HG02678 (cell line): ENCODE results near the gene GNA12.
A peak's percentile ranks its signal among the peaks of the same experiment; 100 is the strongest.

ENCODE experiments used
- ATAC-seq: cut with Tn5 transposase; IDR thresholded peaks from one replicate; pipeline ENCODE4 v1.9.1; 2021; ENCODE audit warnings: mild to moderate bottlenecking, moderate library complexity; ENCODE audit not compliant: unreplicated experiment

GNA12 gene

DNA sequence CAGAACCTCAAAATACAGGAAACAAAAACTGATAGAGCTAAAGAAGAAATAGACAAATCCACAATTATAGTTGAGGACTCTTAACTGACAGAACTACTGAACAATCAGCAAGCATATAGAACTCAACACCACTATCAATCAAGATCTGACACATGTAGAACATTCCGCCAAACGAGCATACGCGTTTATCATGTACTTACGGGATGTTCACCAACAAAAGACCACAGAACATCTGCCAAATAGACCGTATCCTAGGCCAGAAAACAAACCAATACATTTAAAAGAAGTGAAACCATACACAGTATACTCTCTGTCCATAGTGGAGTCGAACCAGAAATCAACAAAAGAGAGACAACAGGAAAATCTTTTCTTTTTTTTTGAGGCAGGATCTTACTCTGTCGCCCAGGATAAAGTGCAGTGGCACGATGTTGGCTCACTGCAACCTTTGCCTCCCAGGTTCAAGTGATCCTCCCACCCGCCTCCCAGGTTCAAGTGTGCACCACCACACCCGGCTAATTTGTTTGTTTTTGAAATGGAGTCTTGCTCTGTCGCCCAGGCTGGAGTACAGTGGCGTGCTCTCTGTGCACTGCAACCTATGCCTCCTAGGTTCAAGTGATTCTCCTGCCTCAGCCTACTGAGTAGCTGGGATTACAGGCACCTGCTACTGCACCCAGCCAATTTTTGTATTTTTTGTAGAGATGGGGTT, 5.1 kb downstream of the GNA12 start:
- peak; percentile 63 for ATAC-seq

DNA sequence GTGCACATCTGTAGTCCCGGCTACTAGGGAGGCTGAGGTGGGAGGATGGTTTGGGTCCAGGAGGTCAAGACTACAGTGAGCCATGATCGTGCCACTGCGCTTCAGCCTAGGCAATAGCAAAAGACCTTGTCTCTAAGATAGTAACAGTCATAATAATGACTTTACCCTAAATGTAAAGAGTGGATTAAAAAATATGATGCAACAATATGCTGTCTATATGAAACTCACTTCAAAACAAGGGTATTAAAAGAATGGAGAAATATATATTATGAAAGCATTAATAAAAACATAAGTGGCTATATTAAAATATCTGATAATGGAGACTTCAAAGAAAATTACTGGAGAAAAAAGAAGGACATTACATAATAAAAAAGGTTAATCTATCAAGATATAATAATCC, 5.7 kb downstream of the GNA12 start:
- ATAC-seq, result no peak

DNA sequence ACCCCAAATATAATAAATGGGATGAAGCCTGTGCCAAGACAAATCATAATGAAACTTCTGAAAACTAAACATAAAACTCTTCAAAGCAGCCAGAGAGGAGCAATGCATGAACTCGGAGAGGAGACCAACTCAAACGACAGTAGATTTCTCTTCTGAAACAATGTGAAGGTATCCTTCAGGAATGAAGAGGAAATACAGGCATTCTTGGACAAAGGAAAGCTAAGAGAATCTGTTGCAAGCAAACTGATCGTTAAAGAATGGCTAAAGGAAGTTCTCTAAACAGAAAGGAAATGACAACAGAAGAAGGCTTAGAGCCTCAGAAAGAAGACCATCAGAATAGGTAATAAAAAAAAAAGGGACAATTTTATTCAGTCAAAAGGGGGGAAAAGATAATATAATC, 6.6 kb downstream of the GNA12 start:
- no peak for ATAC-seq

DNA sequence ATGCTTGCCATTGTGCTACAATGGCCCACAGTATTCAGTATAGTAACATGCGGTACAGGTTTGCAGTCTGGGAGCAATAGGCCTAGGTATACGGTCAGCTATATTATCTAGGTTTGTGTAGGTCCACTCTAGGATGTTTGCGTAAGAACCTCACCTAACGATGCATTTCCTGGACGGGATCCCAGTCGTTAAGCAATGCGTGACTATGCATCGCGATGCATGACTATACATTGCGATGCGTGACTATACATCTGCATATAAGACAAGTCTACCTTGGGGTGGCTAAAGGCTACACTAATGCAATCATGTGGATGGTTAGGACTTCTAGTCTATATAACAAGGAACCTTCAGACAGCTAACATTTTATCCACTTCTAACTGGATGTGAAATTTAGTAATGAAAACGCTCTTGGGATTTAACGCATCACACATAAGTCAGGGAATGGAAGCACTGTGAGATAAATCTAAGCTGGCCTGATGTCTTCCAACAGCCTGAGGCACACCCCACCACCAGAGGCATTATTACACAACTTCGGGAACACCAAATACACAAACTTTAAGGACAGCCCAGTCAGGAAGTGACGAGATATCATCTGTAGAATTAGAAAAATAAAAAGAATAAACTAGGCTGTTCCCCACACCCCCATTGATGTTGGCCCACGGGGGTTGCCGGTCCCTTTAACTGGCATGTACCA, 9.2 kb downstream of the GNA12 start:
- no peak for ATAC-seq

GRCh38 chr7:2833083-2833910, 10.8 kb downstream of the GNA12 start:
- no peak for ATAC-seq

GRCh38 chr7:2832461-2832860, 11.6 kb downstream of the GNA12 start:
- no peak for ATAC-seq

GRCh38 chr7:2830609-2831376, 13.3 kb downstream of the GNA12 start:
- no peak for ATAC-seq

DNA sequence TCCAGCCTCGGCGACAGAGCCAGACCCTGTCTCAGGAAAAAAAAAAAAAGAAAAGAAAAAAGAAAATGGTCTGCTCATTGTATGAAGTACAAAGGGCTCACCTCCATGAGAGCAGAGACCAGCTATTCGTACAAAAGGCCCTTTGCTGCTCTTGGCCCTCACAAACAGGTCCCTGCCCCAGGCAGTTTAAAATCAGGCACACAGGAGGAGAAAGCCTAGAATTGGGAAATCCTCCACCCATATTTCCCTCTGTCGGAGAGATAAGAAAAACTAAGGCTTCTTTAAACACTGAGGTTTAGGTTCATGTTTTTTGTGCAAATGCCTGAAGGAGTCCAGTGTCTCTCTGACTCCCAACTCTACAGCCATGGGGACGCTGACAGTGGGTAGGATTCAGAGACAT, 15.1 kb downstream of the GNA12 start:
- no peak for ATAC-seq

DNA sequence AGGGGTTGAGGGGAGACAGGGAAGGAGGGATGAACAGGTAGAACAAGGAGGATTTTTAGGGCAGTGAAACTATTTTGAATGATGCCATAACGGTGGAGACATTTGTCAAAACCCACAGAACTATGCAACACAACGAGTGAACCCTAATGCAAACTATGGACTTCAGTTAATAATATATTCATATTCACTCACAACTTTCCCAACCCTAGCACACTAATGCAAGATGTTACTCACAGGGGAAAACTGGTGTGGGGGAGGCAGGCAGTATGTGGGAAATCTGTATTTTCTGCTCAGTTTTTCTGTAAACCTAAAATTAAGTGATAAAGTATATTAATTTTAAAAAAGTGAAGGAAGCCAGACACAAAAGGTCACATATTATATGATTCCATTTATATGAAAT, 17.3 kb downstream of the GNA12 start:
- no peak for ATAC-seq

GRCh38 chr7:2825559-2826227, 18.4 kb downstream of the GNA12 start:
- no peak for ATAC-seq

- ATAC-seq, result peak; percentile 46
These were observed 19.2 kb downstream of the GNA12 start for GRCh38 chr7:2824678-2825461.

- no peak for ATAC-seq
These were observed 20.0 kb downstream of the GNA12 start for GRCh38 chr7:2824026-2824677.

DNA sequence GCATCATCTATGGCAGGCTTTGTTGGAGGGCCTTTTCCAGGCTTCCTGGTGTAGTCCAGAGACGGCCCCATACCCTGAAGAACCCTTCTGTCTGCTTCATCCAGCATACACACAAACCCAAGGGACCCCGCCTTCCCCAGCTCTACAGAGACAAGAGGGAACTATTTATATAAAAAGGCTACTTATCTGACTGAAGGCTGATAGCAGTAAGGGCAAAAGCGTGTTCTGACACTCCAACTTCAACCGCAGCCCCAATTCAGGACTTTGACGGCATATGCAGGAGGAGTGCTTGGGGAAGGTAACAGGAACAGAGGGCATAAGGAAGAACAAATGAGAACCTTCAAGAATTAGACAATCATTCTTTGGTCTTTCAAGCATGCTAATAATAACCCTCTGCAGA, 21.0 kb downstream of the GNA12 start:
- no peak for ATAC-seq

GRCh38 chr7:2821842-2822507, 22.1 kb downstream of the GNA12 start:
- peak; percentile 51 for ATAC-seq

DNA sequence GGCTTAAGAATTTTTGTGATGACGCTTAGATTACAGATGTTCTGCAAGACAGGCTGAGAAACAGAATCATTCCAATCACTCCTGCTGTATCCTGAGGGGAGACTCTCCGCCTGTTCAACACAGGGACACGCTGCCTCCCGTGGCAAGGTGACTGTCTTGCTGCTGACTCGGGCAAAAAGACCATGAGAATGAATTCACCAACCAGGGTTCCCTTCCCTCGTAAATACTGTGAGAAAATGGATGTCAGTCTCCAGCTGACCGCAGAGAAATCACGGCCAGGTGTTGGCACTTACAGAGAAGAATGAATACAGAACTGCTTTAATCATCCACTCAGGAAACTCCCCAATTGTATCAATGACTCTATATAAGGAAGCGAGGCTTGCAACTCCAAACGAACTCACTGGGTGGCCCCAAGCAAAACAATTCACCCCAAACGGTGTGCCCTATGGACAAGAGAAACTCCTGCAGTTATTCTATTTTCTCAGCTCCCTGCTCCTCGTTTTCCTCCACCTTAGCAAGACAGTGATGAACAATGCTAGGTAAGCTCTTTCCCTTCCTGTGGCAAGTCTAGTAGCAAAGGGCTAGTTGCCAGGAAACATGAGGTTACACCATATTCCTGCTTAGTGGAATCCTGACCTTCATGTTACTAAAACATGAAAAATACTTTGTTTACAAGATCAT, 22.8 kb downstream of the GNA12 start:
- ATAC-seq, result peak; percentile 39

DNA sequence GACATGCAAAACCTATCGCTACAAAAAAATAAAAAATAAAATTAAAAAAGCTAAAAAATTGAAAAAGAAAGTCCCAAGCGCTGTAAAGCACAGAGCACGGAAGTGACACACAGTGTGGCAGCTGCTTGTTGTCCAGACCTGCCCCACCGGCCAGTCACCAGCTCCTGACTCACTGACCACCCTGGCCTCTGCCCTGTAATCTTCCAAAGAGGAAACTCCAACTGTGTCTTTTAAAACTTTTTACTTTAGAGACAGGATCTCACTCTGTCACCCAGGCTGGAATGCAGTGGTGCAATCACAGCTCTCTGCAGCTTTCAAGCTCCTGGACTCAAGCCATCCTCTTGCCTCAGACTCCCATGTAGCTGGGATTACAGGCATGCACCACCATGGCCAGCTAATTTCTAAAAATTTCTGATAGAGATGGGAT, 23.6 kb downstream of the GNA12 start:
- no peak for ATAC-seq

- no peak for ATAC-seq
These were observed 24.1 kb downstream of the GNA12 start for GRCh38 chr7:2819954-2820397.
